NB4 (cell line): Measurements from ENCODE around the gene COG5.
"Not testable (repeated sequence)": the region's sequence is repeated elsewhere in the genome, so short reads cannot be mapped to it uniquely, and the experiment has no call there.

Experiments used
- DNase-seq: peaks from one replicate; pipeline ENCODE4 v3.0.0; 2010; ENCODE audit warnings: low read depth
- H3K4me3 ChIP-seq: one replicate; pipeline ENCODE4 v1.5.1; 2011; ENCODE audit warnings: mild to moderate bottlenecking, low read depth, low read length, moderate library complexity
- MYC ChIP-seq: IDR thresholded peaks from 2 replicates; pipeline ENCODE4 v1.6.1; 2011; ENCODE audit warnings: low read depth, low read length
- POLR2A ChIP-seq: IDR thresholded peaks from 2 replicates; pipeline ENCODE4 v1.6.1; 2011; ENCODE audit warnings: mild to moderate bottlenecking; ENCODE audit not compliant: insufficient read length; ENCODE audit errors: extremely low read depth
- TF ChIP-seq, protein P1 (sequence below): IDR thresholded peaks from 2 replicates; pipeline ENCODE4 v1.6.1; 2011; ENCODE audit warnings: low read depth, low read length
- TF ChIP-seq, protein P2 (sequence below): IDR thresholded peaks from one replicate; pipeline ENCODE4 v1.5.1; 2012; ENCODE audit warnings: low read depth, low read length

Gene COG5

DNA sequence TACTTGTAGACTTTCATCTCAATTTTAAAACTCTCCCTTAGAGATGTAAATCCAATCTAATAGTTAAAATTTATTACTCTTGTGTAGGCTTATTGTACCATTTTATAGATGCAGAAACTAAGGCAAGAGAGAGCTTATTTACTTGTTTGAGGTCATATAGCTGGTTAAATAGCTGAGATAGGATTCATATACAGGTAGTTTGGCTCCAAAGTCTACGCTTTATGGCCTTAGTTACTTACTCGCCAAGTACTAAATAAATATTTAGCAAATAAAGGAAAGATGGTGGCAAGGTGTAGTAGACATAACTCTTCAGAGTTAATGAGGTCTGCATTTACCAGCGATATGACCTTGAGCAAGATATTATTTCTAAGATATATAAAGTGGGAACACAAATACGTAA is 308.1 kb downstream of the COG5 start:
- TF ChIP-seq, protein P1, sequence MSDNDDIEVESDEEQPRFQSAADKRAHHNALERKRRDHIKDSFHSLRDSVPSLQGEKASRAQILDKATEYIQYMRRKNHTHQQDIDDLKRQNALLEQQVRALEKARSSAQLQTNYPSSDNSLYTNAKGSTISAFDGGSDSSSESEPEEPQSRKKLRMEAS, result no peak
- TF ChIP-seq, protein P2, sequence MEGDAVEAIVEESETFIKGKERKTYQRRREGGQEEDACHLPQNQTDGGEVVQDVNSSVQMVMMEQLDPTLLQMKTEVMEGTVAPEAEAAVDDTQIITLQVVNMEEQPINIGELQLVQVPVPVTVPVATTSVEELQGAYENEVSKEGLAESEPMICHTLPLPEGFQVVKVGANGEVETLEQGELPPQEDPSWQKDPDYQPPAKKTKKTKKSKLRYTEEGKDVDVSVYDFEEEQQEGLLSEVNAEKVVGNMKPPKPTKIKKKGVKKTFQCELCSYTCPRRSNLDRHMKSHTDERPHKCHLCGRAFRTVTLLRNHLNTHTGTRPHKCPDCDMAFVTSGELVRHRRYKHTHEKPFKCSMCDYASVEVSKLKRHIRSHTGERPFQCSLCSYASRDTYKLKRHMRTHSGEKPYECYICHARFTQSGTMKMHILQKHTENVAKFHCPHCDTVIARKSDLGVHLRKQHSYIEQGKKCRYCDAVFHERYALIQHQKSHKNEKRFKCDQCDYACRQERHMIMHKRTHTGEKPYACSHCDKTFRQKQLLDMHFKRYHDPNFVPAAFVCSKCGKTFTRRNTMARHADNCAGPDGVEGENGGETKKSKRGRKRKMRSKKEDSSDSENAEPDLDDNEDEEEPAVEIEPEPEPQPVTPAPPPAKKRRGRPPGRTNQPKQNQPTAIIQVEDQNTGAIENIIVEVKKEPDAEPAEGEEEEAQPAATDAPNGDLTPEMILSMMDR, result no peak
- TF ChIP-seq MYC, result no peak
- no peak for TF ChIP-seq POLR2A

DNA sequence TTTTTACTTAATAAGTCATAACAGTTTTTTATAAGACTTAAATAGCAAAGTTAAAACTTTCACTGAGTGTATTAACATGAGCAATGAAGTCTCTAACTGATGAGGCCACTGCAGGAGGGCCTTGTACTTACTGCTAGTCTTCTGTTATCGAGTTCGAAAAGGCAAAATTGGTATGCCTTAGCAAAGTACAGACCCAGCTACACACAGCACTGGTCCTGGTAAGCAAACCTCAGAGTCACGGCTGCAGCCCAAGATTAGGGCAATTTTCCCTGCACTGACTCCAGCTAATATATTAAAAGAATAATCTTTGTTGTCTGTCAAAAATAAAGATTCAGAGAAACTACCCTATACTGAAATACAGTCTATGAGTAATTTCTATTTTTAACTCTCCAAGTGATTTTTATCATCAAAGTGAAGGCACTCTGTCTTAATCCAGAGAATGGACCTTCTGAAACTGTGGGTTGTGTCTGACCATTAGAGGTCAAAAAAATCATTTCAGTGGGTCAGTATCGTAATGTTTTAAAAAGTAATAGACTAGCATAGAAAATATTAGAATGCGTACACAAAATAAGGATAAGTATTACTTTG is 309.2 kb downstream of the COG5 start:
- H3K4me3 ChIP-seq, result no peak overlapping the region
- no peak for DNase-seq
- no peak for TF ChIP-seq MYC
- TF ChIP-seq, protein P1, result no peak
- TF ChIP-seq, protein P2, result no peak
- TF ChIP-seq POLR2A, result no peak

More for the DNA sequence above, 308.1 kb downstream of the COG5 start:
- no peak overlapping the region for H3K4me3 ChIP-seq
- DNase-seq, result no peak

DNA sequence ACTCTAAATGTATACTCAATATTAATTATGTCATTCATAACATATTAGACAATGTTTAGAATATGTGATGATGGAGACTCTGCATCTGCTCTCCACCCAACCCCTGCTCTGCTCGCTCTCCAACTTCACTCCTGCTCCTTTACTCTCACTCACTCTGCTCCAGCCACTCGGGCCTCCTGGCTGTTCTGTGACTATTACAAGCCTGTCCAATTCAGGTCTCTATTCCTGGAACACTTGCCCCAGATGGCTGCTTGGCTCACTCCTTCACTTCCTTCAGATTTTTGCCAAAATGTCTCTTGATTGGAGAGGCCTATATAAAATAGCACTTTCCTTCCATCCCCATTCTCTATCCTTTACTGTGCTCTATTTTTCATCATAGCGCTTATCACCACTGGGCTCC is 310.1 kb downstream of the COG5 start:
- no peak for DNase-seq
- TF ChIP-seq, protein P1, result no peak
- TF ChIP-seq, protein P2, result no peak
- TF ChIP-seq MYC (no peak), POLR2A (no peak)
- no peak overlapping the region for H3K4me3 ChIP-seq

DNA sequence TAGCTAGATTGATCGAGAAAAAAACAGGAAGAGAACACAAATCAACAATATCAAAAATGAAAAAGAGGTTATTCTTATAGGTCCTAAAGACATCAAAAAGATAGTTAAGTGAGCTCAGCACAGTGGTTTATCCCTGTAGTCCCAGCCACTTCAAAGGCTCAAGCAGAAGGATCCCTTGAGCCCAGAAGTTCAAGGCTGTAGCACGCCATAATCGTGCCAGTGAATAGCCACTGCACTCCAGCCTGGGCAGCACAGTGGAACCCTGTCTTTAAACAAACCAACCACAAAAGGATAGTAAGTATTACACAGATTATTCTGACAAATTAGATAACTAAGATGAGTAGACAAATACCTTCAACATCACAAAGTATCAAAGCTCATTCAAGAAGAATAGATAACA is 311.8 kb downstream of the COG5 start:
- no peak for DNase-seq
- no peak overlapping the region for H3K4me3 ChIP-seq
- TF ChIP-seq, protein P1, result no peak
- TF ChIP-seq MYC, result no peak
- no peak for TF ChIP-seq POLR2A
- TF ChIP-seq, protein P2, result no peak

DNA sequence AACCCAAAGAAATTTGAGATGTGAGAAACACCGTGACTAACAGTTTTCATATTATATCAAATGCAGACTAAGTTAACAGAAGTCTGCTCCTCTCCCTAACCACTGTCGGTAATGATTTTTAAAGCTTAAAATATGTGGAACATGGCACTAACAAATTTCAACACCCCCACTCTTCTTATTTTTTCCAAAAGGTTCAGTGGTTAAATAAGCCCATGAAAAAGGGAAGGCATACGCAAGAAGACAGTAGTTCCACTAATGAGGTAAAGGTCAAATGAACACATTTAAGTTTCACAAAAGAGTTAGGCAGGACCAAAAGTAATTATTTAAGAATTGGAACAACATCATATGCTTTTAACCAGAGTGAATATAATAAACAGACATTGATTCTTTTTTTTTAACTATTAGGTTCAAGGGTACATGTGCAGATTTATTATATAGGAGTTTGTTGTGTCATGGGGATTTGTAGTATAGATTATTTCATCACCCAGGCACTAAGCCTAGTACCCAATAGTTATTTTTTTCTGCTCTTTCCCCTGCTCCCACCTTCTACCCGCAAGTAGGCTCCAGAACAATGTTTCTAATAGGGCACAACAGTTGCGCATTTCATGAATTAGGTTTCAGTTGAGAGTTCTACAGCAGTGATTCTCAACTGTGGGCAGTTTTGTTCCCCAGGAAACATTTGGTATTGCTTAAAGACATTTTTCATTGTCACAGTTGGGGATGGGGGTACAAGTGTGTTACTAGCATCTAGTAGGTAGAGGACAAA is 315.0 kb downstream of the COG5 start:
- TF ChIP-seq, protein P2, result no peak
- TF ChIP-seq MYC, result no peak
- no peak for DNase-seq
- H3K4me3 ChIP-seq, result no peak overlapping the region

DNA sequence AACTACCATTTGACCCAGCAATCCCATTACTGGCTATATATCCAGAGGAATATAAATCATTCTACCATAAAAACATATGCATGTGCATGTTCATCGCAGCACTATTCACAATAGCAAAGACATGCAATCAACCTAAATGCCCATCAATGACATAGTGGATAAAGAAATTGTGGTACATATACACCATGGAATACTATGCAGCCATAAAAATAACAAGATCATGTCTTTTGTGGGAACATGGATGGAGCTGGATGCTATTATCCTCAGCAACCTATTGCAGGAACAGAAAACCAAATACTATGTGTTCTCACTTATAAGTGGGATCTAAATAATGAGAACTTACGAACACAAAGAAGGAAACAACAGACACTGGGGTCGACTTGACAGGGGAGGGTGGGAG is 316.9 kb downstream of the COG5 start:
- H3K4me3 ChIP-seq, DNase-seq: not testable (repeated sequence)
